Activated B cell treated with CpG ODN at 0.5 μM for 24 hours (primary cell): ENCODE results near the gene NAA80. TPM values are rescaled to one million over a fixed set of nuclear protein-coding genes. Genes with fewer than 3 reads are reported as not detected.
"Not testable (repeated sequence)": the region's sequence is repeated elsewhere in the genome, so short reads cannot be mapped to it uniquely, and the experiment has no call there.

Experiments
- ATAC-seq: fragments of 200-7000 bp; cut with Tn5 transposase; one replicate; pipeline ENCODE4 v1.10.0; 2021; ENCODE audit warnings: low read depth, mild to moderate bottlenecking, moderate library complexity
- CTCF ChIA-PET: fragments of 350-600 bp; sonication (Branson Sonifier 250); formaldehyde crosslinking; loops from one replicate; lab custom pipeline; 2021; ENCODE audit warnings: antibody characterized with exemption; lab: Charles Lee
- POLR2A ChIA-PET: fragments of 350-600 bp; sonication (Branson Sonifier 250); formaldehyde crosslinking; loops from one replicate; lab custom pipeline; 2021; ENCODE audit warnings: antibody characterized with exemption; lab: Charles Lee
- DNase-seq: peaks from one replicate; pipeline ENCODE4 v3.0.0; 2022
- H3K27ac Mint-ChIP-seq: one replicate; pipeline ENCODE4 v1.8.0; 2020; ENCODE audit warnings: mixed read lengths
- H3K27me3 Mint-ChIP-seq: one replicate; pipeline ENCODE4 v1.8.0; 2021; ENCODE audit warnings: mixed read lengths
- H3K36me3 Mint-ChIP-seq: one replicate; pipeline ENCODE4 v1.8.0; 2021; ENCODE audit warnings: low read depth, mixed read lengths
- H3K4me1 Mint-ChIP-seq: one replicate; pipeline ENCODE4 v1.8.0; 2021; ENCODE audit warnings: mixed read lengths
- H3K4me3 Mint-ChIP-seq: one replicate; pipeline ENCODE4 v1.8.0; 2020; ENCODE audit warnings: mild to moderate bottlenecking, mixed read lengths
- H3K9me3 Mint-ChIP-seq: one replicate; pipeline ENCODE4 v1.8.0; 2020; ENCODE audit warnings: mixed read lengths
- intact Hi-C: fragments of 100-400 bp; cut with micrococcal nuclease; formaldehyde crosslinking; loops from one replicate; pipeline ENCODE4 v1.15.1; 2024
- total RNA-seq: library from RNA; stranded (reverse); gene quantifications from 2 replicates; pipeline ENCODE4 v1.2.3, GENCODE V29; 2022
- TF ChIP-seq, protein P1 (sequence below): fragments of 200-600 bp; IDR thresholded peaks from one replicate; pipeline ENCODE4 v1.8.0; 2022; ENCODE audit warnings: antibody characterized with exemption, mild to moderate bottlenecking

Gene NAA80
- total RNA-seq, 1 donor from 2014 or later, result 24.8 TPM

DNA sequence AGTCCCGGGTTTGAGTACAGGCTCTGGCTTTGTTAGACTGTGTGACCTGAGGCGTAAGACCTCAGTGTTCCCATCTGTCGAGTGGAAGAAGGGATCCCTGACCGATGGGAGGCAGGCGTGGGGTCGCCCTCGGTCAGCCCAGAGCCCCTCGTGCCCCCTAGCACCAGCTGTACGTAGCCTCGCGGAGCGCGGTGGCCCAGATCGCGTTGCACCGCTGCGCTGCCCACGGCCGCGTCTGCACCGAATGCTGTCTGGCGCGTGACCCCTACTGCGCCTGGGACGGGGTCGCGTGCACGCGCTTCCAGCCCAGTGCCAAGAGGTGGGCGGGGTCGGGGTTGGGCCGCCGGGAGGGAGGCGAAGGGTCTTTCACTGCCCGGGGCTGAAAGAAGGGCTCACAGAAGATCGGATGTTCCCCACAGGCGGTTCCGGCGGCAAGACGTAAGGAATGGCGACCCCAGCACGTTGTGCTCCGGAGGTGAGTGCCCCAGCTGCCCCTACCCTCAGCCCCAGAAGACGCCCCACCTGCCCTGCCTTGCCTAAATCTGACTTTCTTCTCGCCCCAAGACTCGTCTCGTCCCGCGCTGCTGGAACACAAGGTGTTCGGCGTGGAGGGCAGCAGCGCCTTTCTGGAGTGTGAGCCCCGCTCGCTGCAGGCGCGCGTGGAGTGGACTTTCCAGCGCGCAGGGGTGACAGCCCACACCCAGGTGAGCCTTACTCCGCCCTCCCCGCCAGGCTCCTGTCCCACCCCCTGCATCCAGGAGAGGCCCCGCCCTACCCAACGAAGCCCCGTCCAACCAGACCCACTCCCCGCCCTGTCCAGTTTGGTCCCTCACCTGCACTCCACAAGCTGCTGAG is 23.8 kb downstream of the NAA80 start:
- ChIA-PET POLR2A (interaction anchor here (0.7 to 1.0 kb wide), 3 partner anchors 32 to 86 kb away, joined by 4 to 6 read pairs (median 5); no protein-coding TSS in a partner anchor), CTCF (no interaction called here)
- Mint-ChIP-seq H3K9me3 (no peaks in the 10 kb centered on the region), H3K36me3 (no peaks in the 10 kb centered on the region), H3K4me3 (no peak overlapping the region), H3K27me3 (peaks cover 30% of the 10 kb centered on the region), H3K4me1 (peaks cover 25% of the 10 kb centered on the region), H3K27ac (no peak overlapping the region)
- no peak for DNase-seq
- intact Hi-C loops, result no loop called here
- TF ChIP-seq, protein P1, sequence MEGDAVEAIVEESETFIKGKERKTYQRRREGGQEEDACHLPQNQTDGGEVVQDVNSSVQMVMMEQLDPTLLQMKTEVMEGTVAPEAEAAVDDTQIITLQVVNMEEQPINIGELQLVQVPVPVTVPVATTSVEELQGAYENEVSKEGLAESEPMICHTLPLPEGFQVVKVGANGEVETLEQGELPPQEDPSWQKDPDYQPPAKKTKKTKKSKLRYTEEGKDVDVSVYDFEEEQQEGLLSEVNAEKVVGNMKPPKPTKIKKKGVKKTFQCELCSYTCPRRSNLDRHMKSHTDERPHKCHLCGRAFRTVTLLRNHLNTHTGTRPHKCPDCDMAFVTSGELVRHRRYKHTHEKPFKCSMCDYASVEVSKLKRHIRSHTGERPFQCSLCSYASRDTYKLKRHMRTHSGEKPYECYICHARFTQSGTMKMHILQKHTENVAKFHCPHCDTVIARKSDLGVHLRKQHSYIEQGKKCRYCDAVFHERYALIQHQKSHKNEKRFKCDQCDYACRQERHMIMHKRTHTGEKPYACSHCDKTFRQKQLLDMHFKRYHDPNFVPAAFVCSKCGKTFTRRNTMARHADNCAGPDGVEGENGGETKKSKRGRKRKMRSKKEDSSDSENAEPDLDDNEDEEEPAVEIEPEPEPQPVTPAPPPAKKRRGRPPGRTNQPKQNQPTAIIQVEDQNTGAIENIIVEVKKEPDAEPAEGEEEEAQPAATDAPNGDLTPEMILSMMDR, result no peak
- ATAC-seq, result no peak

DNA sequence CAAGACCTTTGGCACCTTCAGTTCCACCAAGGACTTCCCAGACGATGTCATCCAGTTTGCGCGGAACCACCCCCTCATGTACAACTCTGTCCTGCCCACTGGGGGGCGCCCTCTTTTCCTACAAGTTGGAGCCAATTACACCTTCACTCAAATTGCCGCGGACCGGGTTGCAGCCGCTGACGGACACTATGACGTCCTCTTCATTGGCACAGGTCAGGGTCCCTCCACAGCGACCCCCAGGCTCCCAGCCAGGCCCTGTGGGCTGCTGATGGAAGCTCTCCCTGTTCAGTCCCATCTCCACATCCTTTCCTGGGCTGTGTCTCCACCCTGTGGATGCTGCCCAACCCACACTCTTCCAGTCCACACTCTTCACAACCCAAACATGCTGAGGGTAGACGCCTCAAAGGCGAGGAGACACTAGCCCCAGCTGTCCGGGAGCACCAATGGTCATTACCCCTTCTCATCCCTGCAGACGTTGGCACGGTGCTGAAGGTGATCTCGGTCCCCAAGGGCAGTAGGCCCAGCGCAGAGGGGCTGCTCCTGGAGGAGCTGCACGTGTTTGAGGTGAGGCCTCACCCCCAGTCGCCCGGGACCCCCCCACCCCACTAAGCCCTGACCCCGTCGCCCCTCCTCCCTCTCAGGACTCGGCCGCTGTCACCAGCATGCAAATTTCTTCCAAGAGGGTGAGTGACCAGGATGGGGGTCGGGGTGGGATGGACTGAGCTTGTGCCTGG is 24.7 kb downstream of the NAA80 start:
- Mint-ChIP-seq H3K27me3 (peaks cover 30% of the 10 kb centered on the region), H3K4me1 (peaks cover 25% of the 10 kb centered on the region), H3K9me3 (no peaks in the 10 kb centered on the region), H3K4me3 (peak overlapping the region; percentile 58), H3K27ac (peak overlapping the region; percentile 66), H3K36me3 (no peaks in the 10 kb centered on the region)
- ATAC-seq, result peak; percentile 20
- intact Hi-C loops, result loop anchor here (1.0 kb wide), 1 partner anchor 50 kb away; no protein-coding TSS in a partner anchor
- TF ChIP-seq, protein P1, result no peak
- DNase-seq, result peak; percentile 46
- ChIA-PET CTCF (no interaction called here), POLR2A (interaction anchor here (0.7 to 1.0 kb wide), 3 partner anchors 31 to 85 kb away, joined by 4 to 6 read pairs (median 5); no protein-coding TSS in a partner anchor)

DNA sequence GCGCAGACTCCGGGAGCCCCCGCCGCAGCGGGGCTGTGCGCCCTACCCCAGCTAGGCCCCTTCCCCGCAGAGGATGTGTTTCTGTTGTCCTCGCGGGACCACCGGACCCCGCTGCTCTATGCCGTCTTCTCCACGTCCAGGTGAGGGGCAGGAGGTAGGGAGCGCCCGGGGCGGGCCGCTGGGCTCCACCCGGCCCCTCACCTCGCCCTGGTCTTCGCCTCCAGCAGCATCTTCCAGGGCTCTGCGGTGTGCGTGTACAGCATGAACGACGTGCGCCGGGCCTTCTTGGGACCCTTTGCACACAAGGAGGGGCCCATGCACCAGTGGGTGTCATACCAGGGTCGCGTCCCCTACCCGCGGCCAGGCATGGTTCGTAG is 25.5 kb downstream of the NAA80 start:
- peaks cover 25% of the 10 kb centered on the region for H3K4me1 Mint-ChIP-seq
- DNase-seq, result no peak
- H3K36me3 Mint-ChIP-seq, result no peaks in the 10 kb centered on the region
- H3K27ac Mint-ChIP-seq, result no peak overlapping the region
- POLR2A ChIA-PET, result no interaction called here
- no peak overlapping the region for H3K4me3 Mint-ChIP-seq
- intact Hi-C loops, result loop anchor here (1.0 kb wide), 7 partner anchors 13 to 152 kb away; partner anchors contain the start of gene SEMA3F
- peaks cover 31% of the 10 kb centered on the region for H3K27me3 Mint-ChIP-seq
- no peaks in the 10 kb centered on the region for H3K9me3 Mint-ChIP-seq
- CTCF ChIA-PET, result no interaction called here
- TF ChIP-seq, protein P1, result no peak
- no peak for ATAC-seq

DNA sequence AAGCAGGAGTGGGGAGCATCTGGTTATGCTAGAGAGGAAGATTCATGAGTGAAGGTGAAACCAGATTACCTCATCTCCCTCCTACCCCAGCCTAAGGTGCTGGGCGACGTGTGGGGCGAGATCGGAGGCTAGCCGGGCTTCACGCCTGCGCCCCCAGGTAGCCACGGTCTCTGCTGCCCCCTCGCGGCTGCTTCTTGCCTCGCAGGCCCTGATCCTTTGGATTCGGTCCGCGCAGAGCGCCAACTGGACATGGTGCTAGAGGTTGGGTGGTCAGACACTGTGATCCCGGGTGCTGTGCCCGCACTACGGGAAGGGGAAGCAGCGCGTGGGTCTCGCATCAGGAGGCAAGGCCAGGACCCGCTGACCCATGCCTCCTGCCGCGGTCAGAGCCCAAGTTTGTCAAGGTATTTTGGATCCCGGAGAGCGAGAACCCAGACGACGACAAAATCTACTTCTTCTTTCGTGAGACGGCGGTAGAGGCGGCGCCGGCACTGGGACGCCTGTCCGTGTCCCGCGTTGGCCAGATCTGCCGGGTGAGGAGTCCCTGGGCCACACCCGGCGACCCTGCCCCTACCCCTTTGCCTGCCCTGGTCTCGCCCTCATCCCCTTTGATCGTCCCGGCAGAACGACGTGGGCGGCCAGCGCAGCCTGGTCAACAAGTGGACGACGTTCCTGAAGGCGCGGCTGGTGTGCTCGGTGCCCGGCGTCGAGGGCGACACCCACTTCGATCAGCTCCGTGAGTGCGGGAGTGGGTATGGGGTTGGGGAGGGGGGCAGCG is 26.1 kb downstream of the NAA80 start:
- H3K27me3 Mint-ChIP-seq, result peaks cover 35% of the 10 kb centered on the region

DNA sequence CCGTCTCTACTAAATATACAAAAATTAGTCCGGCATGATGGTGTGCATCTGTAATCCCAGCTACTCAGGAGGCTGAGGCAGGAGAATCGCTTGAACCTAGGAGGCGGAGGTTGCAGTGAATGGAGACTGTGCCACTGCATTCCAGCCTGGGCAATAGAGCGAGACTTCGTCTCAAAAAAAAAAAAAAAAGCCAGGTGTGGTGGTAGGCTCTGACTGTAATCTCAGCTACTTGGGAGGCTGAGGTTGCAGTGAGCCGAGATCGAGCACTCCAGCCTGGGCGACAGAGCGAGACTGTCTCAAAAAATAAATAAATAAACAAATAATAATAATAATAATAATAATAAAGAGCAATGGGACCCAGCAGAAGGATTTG is 26.7 kb downstream of the NAA80 start:
- H3K36me3 Mint-ChIP-seq, H3K27ac Mint-ChIP-seq, DNase-seq, H3K4me3 Mint-ChIP-seq, intact Hi-C loops, H3K9me3 Mint-ChIP-seq, ATAC-seq: not testable (repeated sequence)
- CTCF ChIA-PET, result interaction anchor here (0.9 to 2.9 kb wide), 3 partner anchors 46 to 88 kb away, joined by 3 to 16 read pairs (median 6); no protein-coding TSS in a partner anchor
- Mint-ChIP-seq H3K4me1 (peaks cover 25% of the 10 kb centered on the region), H3K27me3 (peaks cover 33% of the 10 kb centered on the region)
- POLR2A ChIA-PET, result interaction anchor here (0.6 to 1.5 kb wide), 4 partner anchors 19 to 155 kb away, joined by 3 to 4 read pairs (median 4); no protein-coding TSS in a partner anchor

More for the DNA sequence above, 26.1 kb downstream of the NAA80 start:
- ChIA-PET CTCF (interaction anchor here (2.9 kb wide), 1 partner anchor 79 kb away, joined by 16 read pairs; no protein-coding TSS in a partner anchor), POLR2A (interaction anchor here (0.6 to 1.0 kb wide), 2 partner anchors 20 to 26 kb away, joined by 3 to 4 read pairs; no protein-coding TSS in a partner anchor)
- no peaks in the 10 kb centered on the region for H3K36me3 Mint-ChIP-seq
- DNase-seq (peak; percentile 91), ATAC-seq (peak; percentile 98)
- H3K9me3 Mint-ChIP-seq, result no peaks in the 10 kb centered on the region
- H3K4me3 Mint-ChIP-seq, result peak overlapping the region; percentile 69
- H3K27ac Mint-ChIP-seq, result no peak overlapping the region
- TF ChIP-seq, protein P1, result no peak
- H3K4me1 Mint-ChIP-seq, result peaks cover 25% of the 10 kb centered on the region
- intact Hi-C loops, result loop anchor here (1.0 kb wide), 6 partner anchors 13 to 152 kb away; partner anchors contain the start of gene SEMA3F
